ENCODE measurements around the gene JAK1. TPM values are rescaled to one million over a fixed set of nuclear protein-coding genes. Genes with fewer than 3 reads are reported as not detected.

The JAK1 gene
- total and polyA plus RNA-seq, 2 of the 8 experiments (the other 6 are each of a cell fraction or from before 2014, with no cell fraction given), result 7.8 to 24.5 TPM

DNA sequence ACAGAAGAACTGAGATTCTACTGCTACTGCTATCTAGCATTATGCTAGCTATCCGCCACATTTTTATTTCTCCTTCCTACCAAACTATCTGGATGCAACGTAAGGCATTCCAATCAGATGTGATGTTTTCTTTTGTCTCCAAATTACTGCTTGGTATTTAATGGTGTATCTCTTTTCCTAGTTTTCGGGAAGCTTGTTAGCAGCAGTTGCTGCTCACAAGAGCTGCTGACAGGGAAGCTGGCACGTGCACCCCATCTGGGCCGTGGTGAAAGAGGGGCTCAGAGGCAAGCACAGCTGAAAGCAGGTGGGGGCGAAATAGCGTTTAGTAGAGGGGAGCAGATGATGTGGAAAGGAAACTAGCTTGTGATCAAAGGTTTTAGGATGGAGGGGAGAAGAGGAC lies 57.3 kb downstream of the JAK1 start:
- DNase-seq (ENCODE audit: low read depth in 1 of 2, low spot score in 2 of 2) (no peak), FAIRE-seq (no peak)
- WGBS, 2 experiments (ENCODE audit: extremely low coverage in 1 of 2, insufficient coverage in 1 of 2, insufficient read length in 1 of 2, insufficient replicate concordance in 2 of 2, low coverage in 1 of 2, low lambda C conversion rate in 2 of 2, missing lambda C conversion rate in 1 of 2), result 89% methylated on average over 7 of the region's 7 CpGs; no CpG with 5 or more reads in 1 of the 2 experiments
- H4K5ac ChIP-seq (ENCODE audit: insufficient read length, low read depth, low read length), result no peak overlapping the region
- no peak overlapping the region for H3K4ac ChIP-seq (replicated peaks; ENCODE audit: insufficient read length, low read depth, low read length)
- H2BK5ac ChIP-seq (ENCODE audit: low read depth, low read length), result no peak overlapping the region
- no peaks in the 10 kb centered on the region for H3K36me3 ChIP-seq (ENCODE audit: control insufficient read depth in 2 of 4, insufficient read depth in 4 of 4, low read length in 3 of 4)
- H3K18ac ChIP-seq (ENCODE audit: extremely low read depth, low read length), result no peak overlapping the region
- no peak overlapping the region for H2BK20ac ChIP-seq (ENCODE audit: low read length)
- no peaks in the 10 kb centered on the region for H3K27me3 ChIP-seq (replicated peaks in 1 of 4; ENCODE audit: control insufficient read depth in 3 of 4, extremely low read depth in 1 of 4, insufficient read depth in 3 of 4, low read length in 3 of 4)
- ChIA-PET CTCF (ENCODE audit: partially characterized antibody) (interaction anchor here (0.7 to 1.7 kb wide), 5 partner anchors 11 to 166 kb away, joined by 3 to 7 read pairs (median 3); no protein-coding TSS in a partner anchor), POLR2A (ENCODE audit: partially characterized antibody) (no interaction called here)
- H3K4me3 ChIP-seq (ENCODE audit: extremely low read depth in 1 of 4, insufficient read depth in 2 of 4, low read depth in 3 of 4, low read length in 4 of 4), result no peak overlapping the region
- no peak overlapping the region for H2AFZ ChIP-seq (ENCODE audit: low read length)
- H3K4me1 ChIP-seq (replicated peaks in 1 of 4; ENCODE audit: control insufficient read depth in 3 of 4, insufficient read depth in 4 of 4, low read length in 3 of 4), result peaks cover 0 to 4% (median 1%) of the 10 kb centered on the region in 4 experiments; a peak in 3 of 7 replicates
- no peak overlapping the region for H2BK12ac ChIP-seq (ENCODE audit: low read depth, low read length)
- H4K8ac ChIP-seq (ENCODE audit: extremely low read depth, insufficient read depth, low read length), result no peak overlapping the region
- H3K9me3 ChIP-seq (ENCODE audit: insufficient read depth in 2 of 2, low read depth in 1 of 2, low read length in 1 of 2), result no peaks in the 10 kb centered on the region
- H2BK120ac ChIP-seq (replicated peaks; ENCODE audit: low read depth, low read length), result no peak overlapping the region
- no peak overlapping the region for H3K9ac ChIP-seq (replicated peaks in 1 of 4; ENCODE audit: extremely low read depth in 1 of 4, low read depth in 3 of 4, low read length in 3 of 4)
- no peak overlapping the region for H3K4me2 ChIP-seq (ENCODE audit: insufficient read depth in 1 of 2, low read depth in 2 of 2, low read length in 2 of 2)
- H3K56ac ChIP-seq (replicated peaks; ENCODE audit: insufficient read length, low read depth, low read length), result no peak overlapping the region
- H3K14ac ChIP-seq (ENCODE audit: insufficient read length), result no peak overlapping the region
- no peak overlapping the region for H2BK15ac ChIP-seq (ENCODE audit: low read length)
- no peak overlapping the region; the same call in 1 of the 2 replicates for H2AK5ac ChIP-seq (ENCODE audit: low read depth, low read length)
- no peaks in the 10 kb centered on the region for H3K79me1 ChIP-seq (ENCODE audit: low read depth, low read length)
- no peak overlapping the region for H3K23ac ChIP-seq (ENCODE audit: insufficient read length)
- no peaks in the 10 kb centered on the region for H3K79me2 ChIP-seq (ENCODE audit: control insufficient read depth in 1 of 2, insufficient read depth in 2 of 2, low read length in 2 of 2)
- no peak overlapping the region for H4K91ac ChIP-seq (replicated peaks; ENCODE audit: insufficient read length, low read length)
- no peaks in the 10 kb centered on the region for H4K20me1 ChIP-seq (replicated peaks in 1 of 2; ENCODE audit: control insufficient read depth in 1 of 2, insufficient read depth in 2 of 2, low read length in 2 of 2)
- no peaks in the 10 kb centered on the region for H3K23me2 ChIP-seq (ENCODE audit: low read depth, low read length)
- no peak overlapping the region for H3K27ac ChIP-seq (ENCODE audit: low read depth, low read length)
- no peak for TF ChIP-seq SP2 (IDR thresholded peaks at IDR 0.05; ENCODE audit: low read length)
- no peak for TF ChIP-seq RXRA (IDR thresholded peaks at IDR 0.05; ENCODE audit: insufficient read depth, low read depth, low read length)
- no peak for TF ChIP-seq POU5F1 (IDR thresholded peaks at IDR 0.05; ENCODE audit: low read depth, low read length)
- no peak for TF ChIP-seq EZH2 (IDR thresholded peaks at IDR 0.05; ENCODE audit: low read depth, low read length, severe bottlenecking)
- TF ChIP-seq, protein P1, sequence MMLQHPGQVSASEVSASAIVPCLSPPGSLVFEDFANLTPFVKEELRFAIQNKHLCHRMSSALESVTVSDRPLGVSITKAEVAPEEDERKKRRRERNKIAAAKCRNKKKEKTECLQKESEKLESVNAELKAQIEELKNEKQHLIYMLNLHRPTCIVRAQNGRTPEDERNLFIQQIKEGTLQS (IDR thresholded peaks at IDR 0.05; ENCODE audit: insufficient read depth, low read depth, low read length), result no peak
- no peak for TF ChIP-seq KDM5A (IDR thresholded peaks at IDR 0.05; ENCODE audit: low read length)
- no peak for TF ChIP-seq SAP30 (IDR thresholded peaks at IDR 0.05; ENCODE audit: insufficient read depth, insufficient replicate concordance, low read length)
- TF ChIP-seq EP300 (IDR thresholded peaks at IDR 0.05; ENCODE audit: borderline replicate concordance in 1 of 2, low read depth in 2 of 2, low read length in 2 of 2), result no peak
- TF ChIP-seq ZNF274 (IDR thresholded peaks at IDR 0.05; ENCODE audit: borderline replicate concordance, extremely low read depth, low read length), result no peak
- TF ChIP-seq TCF12 (IDR thresholded peaks at IDR 0.05; ENCODE audit: low read depth, low read length), result no peak
- no peak for TF ChIP-seq ASH2L (IDR thresholded peaks at IDR 0.05; ENCODE audit: low read length)

All from H1 (cell line).